Measurements from ENCODE around the gene TRIML2. TPM values are rescaled to one million over a fixed set of nuclear protein-coding genes. Genes with fewer than 3 reads are reported as not detected.

The TRIML2 gene, protein sequence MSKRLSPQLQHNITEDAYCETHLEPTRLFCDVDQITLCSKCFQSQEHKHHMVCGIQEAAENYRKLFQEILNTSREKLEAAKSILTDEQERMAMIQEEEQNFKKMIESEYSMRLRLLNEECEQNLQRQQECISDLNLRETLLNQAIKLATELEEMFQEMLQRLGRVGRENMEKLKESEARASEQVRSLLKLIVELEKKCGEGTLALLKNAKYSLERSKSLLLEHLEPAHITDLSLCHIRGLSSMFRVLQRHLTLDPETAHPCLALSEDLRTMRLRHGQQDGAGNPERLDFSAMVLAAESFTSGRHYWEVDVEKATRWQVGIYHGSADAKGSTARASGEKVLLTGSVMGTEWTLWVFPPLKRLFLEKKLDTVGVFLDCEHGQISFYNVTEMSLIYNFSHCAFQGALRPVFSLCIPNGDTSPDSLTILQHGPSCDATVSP
- total RNA-seq (2021), result 102 and 107 TPM in 2 replicates
- long read RNA-seq, partial matches to known transcripts, result 11 of 234 reads
- long read RNA-seq, other reads (novel, unspliced or antisense), result 221 of 234 reads

GRCh38 chr4:188109157-188109755 lies at the start of gene TRIML2:
Gene TRIML2, minus strand, starts transcription at chr4:188109603. Its CDS starts 4,235 bp downstream, at chr4:188105368.
- Mint-ChIP-seq H3K27ac (peak within 1 kb of the TSS; percentile 94 to 100 (median 99)), H3K4me3 (peak within 1 kb of the TSS; percentile 73 to 76), H3K36me3 (ENCODE audit: insufficient read depth in 1 of 3, low read depth in 3 of 3) (peaks cover 20 to 21% (median 21%) of the 10 kb centered on the region in 3 experiments), H3K4me1 (peaks cover 40 to 42% of the 10 kb centered on the region in 2 experiments), H3K9me3 (no peaks in the 10 kb centered on the region; a peak in 1 of 5 replicates), H3K27me3 (ENCODE audit: low read depth) (no peaks in the 10 kb centered on the region)
- Histone ChIP-seq H3K4me2 (ENCODE audit: insufficient read depth, insufficient read length, low read length) (peak within 1 kb of the TSS; percentile 65), H2BK20ac (ENCODE audit: low read depth, low read length, poor library complexity, severe bottlenecking) (no peak within 1 kb of the TSS), H4K8ac (replicated peaks; ENCODE audit: insufficient read length, low read depth, low read length) (no peak within 1 kb of the TSS), H2AFZ (ENCODE audit: low read length) (no peak within 1 kb of the TSS), H3K23me2 (ENCODE audit: insufficient read length, low read depth, low read length, poor library complexity, severe bottlenecking) (peaks cover 6% of the 10 kb centered on the region), H2BK12ac (ENCODE audit: insufficient read length, low read depth, low read length) (no peak within 1 kb of the TSS), H3K9ac (ENCODE audit: extremely low read depth, insufficient read length, low read length) (peak within 1 kb of the TSS; percentile 79), H3K14ac (ENCODE audit: insufficient read depth, low read length) (no peak within 1 kb of the TSS; the same call in 1 of the 2 replicates), H3T11ph (ENCODE audit: low read length) (no peak within 1 kb of the TSS), H3K27me3 (ENCODE audit: insufficient read depth, low read length) (no peaks in the 10 kb centered on the region), H3K56ac (ENCODE audit: insufficient read length, low read depth, low read length) (no peak within 1 kb of the TSS), H4K5ac (ENCODE audit: insufficient read length, low read depth, low read length) (no peak within 1 kb of the TSS), H3K9me3 (ENCODE audit: control insufficient read depth, low read depth, low read length) (no peaks in the 10 kb centered on the region), H3K79me1 (ENCODE audit: insufficient read depth, low read depth, low read length, poor library complexity, severe bottlenecking) (peaks cover 3% of the 10 kb centered on the region), H4K20me1 (ENCODE audit: control insufficient read depth, insufficient read depth, insufficient read length) (no peaks in the 10 kb centered on the region), H2BK120ac (ENCODE audit: low read depth, low read length, poor library complexity, severe bottlenecking) (peak within 1 kb of the TSS; percentile 19), H2BK15ac (ENCODE audit: low read depth, low read length) (no peak within 1 kb of the TSS), H3K18ac (ENCODE audit: insufficient read length, low read depth, low read length) (no peak within 1 kb of the TSS), H3K4ac (ENCODE audit: low read depth, low read length) (no peak within 1 kb of the TSS), H3K79me2 (ENCODE audit: insufficient read depth, low read length) (peaks cover 9% of the 10 kb centered on the region; the same call in 1 of the 2 replicates), H3K4me1 (ENCODE audit: insufficient read depth, low read length) (peaks cover 3% of the 10 kb centered on the region; the same call in 1 of the 2 replicates), H4K91ac (ENCODE audit: insufficient read length, low read depth, low read length) (no peak within 1 kb of the TSS), H3K23ac (ENCODE audit: insufficient read length, low read depth, low read length) (no peak within 1 kb of the TSS), H3K27ac (ENCODE audit: insufficient read length, low read depth, low read length) (peak within 1 kb of the TSS; percentile 97), H2AK5ac (ENCODE audit: insufficient read length, low read length) (no peak within 1 kb of the TSS), H2BK5ac (ENCODE audit: insufficient read length, low read length) (peak within 1 kb of the TSS; percentile 49)
- TF ChIP-seq, protein P1, sequence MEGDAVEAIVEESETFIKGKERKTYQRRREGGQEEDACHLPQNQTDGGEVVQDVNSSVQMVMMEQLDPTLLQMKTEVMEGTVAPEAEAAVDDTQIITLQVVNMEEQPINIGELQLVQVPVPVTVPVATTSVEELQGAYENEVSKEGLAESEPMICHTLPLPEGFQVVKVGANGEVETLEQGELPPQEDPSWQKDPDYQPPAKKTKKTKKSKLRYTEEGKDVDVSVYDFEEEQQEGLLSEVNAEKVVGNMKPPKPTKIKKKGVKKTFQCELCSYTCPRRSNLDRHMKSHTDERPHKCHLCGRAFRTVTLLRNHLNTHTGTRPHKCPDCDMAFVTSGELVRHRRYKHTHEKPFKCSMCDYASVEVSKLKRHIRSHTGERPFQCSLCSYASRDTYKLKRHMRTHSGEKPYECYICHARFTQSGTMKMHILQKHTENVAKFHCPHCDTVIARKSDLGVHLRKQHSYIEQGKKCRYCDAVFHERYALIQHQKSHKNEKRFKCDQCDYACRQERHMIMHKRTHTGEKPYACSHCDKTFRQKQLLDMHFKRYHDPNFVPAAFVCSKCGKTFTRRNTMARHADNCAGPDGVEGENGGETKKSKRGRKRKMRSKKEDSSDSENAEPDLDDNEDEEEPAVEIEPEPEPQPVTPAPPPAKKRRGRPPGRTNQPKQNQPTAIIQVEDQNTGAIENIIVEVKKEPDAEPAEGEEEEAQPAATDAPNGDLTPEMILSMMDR (conservative IDR thresholded peaks at IDR 0.05), result no peak
- DNase-seq, result peak; percentile 39
- WGBS (ENCODE audit: extremely low coverage, insufficient read length, low lambda C conversion rate), result no CpG with 5 or more reads among the region's 11 CpGs
